ENCODE data around the gene ROGDI. TPM values are rescaled to one million over a fixed set of nuclear protein-coding genes. Genes with fewer than 3 reads are reported as not detected.

ROGDI gene
- total and polyA plus RNA-seq, 9 of the 15 experiments (the other 6 are each of a cell fraction or from before 2014, with no cell fraction given), result 0.97 to 37.3 (median 16.5) TPM

GRCh38 chr16:4846901-4847773 is 44.7 kb upstream of the ROGDI start, which contains the start of the genes GLYR1 and UBN1 (continued):
- TF ChIP-seq NKRF (IDR thresholded peaks at IDR 0.05; ENCODE audit: borderline replicate concordance) (peak; percentile 72; the same call in 1 of the 2 replicates), COPS2 (conservative IDR thresholded peaks at IDR 0.05) (no peak), PBX2 (CRISPR knock-in tag; IDR thresholded peaks at IDR 0.05; ENCODE audit: low read depth) (no peak), PBX2 (tag; conservative IDR thresholded peaks at IDR 0.05; ENCODE audit: low read depth) (no peak), KDM4B (IDR thresholded peaks at IDR 0.05; ENCODE audit: borderline replicate concordance in 2 of 2, low read depth in 1 of 2) (no peak), ZNF699 (CRISPR knock-in tag; IDR thresholded peaks at IDR 0.05; ENCODE audit: insufficient replicate concordance) (no peak), RFX5 (IDR thresholded peaks at IDR 0.05; ENCODE audit: low read depth, low read length) (0 out of 2 replicates have a peak, but pooled peaks have one; percentile 39), E2F8 (IDR thresholded peaks at IDR 0.05; ENCODE audit: low read depth, partially characterized antibody) (no peak), BRCA1 (IDR thresholded peaks at IDR 0.05) (no peak), BRCA1 (CRISPR knock-in tag; IDR thresholded peaks at IDR 0.05) (no peak), ELK3 (CRISPR knock-in tag; IDR thresholded peaks at IDR 0.05) (no peak), ZNF740 (CRISPR knock-in tag; IDR thresholded peaks at IDR 0.05) (no peak), ZNF740 (tag; IDR thresholded peaks at IDR 0.05) (no peak), TAL1 (IDR thresholded peaks at IDR 0.05) (no peak), IFI16 (CRISPR knock-in tag; IDR thresholded peaks at IDR 0.05) (no peak), MTF1 (CRISPR knock-in tag; IDR thresholded peaks at IDR 0.05; ENCODE audit: borderline replicate concordance) (no peak)

Measured in K562 (cell line).